Measurements from ENCODE around the gene CHD5.

DNA sequence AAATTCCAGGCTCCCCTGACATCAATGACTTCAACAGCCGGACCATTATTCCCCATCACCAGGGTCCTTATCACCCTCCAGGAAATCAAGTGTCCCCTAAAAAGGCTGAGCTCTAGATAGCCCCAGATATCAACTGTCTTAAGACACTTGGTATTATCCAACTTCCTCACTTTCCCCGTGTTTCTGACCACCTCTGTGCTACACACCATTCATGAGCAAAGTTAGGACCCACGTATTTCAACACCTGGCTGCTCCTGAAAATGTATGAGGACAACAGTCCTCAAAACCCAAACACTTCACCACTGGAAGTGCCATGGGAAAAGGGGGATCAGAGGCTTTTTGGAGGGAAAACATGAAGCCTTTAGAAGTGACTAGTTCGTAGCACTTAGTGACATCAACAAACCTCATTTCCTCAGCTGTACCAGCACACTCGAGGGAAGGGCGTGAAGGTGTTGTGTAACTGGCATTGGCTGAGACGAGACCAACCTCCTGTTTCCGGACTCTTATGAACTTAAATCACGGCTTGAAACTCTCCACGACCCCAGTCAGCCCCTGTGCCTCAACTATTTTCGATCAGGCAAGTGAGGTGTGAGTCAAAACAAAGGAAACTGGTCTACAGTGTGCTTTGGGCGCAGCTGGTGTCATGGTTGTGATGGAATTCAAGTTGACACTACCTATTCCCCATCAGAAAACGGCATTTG, 4.1 kb upstream of the CHD5 start:
- TF ChIP-seq, protein P1, sequence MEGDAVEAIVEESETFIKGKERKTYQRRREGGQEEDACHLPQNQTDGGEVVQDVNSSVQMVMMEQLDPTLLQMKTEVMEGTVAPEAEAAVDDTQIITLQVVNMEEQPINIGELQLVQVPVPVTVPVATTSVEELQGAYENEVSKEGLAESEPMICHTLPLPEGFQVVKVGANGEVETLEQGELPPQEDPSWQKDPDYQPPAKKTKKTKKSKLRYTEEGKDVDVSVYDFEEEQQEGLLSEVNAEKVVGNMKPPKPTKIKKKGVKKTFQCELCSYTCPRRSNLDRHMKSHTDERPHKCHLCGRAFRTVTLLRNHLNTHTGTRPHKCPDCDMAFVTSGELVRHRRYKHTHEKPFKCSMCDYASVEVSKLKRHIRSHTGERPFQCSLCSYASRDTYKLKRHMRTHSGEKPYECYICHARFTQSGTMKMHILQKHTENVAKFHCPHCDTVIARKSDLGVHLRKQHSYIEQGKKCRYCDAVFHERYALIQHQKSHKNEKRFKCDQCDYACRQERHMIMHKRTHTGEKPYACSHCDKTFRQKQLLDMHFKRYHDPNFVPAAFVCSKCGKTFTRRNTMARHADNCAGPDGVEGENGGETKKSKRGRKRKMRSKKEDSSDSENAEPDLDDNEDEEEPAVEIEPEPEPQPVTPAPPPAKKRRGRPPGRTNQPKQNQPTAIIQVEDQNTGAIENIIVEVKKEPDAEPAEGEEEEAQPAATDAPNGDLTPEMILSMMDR (IDR thresholded peaks at IDR 0.05), result no peak
- TF ChIP-seq POLR2AphosphoS5 (IDR thresholded peaks at IDR 0.05), result no peak
- TF ChIP-seq POLR2A (IDR thresholded peaks at IDR 0.05), result no peak
- TF ChIP-seq EP300 (IDR thresholded peaks at IDR 0.05; ENCODE audit: low read depth), result no peak
